Endothelial cell of umbilical vein (primary cell): ENCODE data around the gene CCSER1. TPM values are rescaled to one million over a fixed set of nuclear protein-coding genes. Genes with fewer than 3 reads are reported as not detected.

Experiments
- BruUV-seq: library from RNA; stranded (reverse); fragments of 400-500 nt; replicated peaks from 2 replicates; lab custom pipeline; 2021; lab: Mats Ljungman, UMichigan
- CTCF ChIA-PET: fragments of 300-600, 350-600 bp; sonication (Branson Sonifier 250); formaldehyde crosslinking; loops from one replicate; lab custom pipeline; 2021; ENCODE audit warnings: antibody characterized with exemption, inconsistent platforms; lab: Charles Lee
- POLR2A ChIA-PET: fragments of 300-600, 350-600 bp; sonication (Branson Sonifier 250); formaldehyde crosslinking; loops from one replicate; lab custom pipeline; 2021; ENCODE audit warnings: antibody characterized with exemption, inconsistent platforms; lab: Charles Lee
- DNase-seq: peaks from one replicate; pipeline ENCODE4 v3.0.0-alpha.2; 2011; ENCODE audit warnings: low read depth, low spot score
- FAIRE-seq: peaks from 2 replicates; lab custom pipeline; 2011; peaks lifted over from hg19 to GRCh38; lab: Jason Lieb, UNC
- H2AFZ ChIP-seq: 2 replicates; pipeline ENCODE4 v1.6.0; 2012; ENCODE audit warnings: low read depth, low read length, control low read depth, inconsistent platforms
- H3K27ac ChIP-seq: 2 replicates; pipeline ENCODE4 v1.5.1; 2011; ENCODE audit warnings: low read depth, mild to moderate bottlenecking, control low read depth, low read length, moderate library complexity; ENCODE audit not compliant: insufficient read depth
- H3K27me3 ChIP-seq, 2 experiments: 2 replicates each; pipeline versions ENCODE4 v1.6.0 to v1.6.1; 2011; ENCODE audit warnings: low read length in 2 of 2, mixed read lengths in 1 of 2; ENCODE audit not compliant: control insufficient read depth in 2 of 2, insufficient read depth in 2 of 2
- H3K36me3 ChIP-seq, 2 experiments: 2 replicates in 1 of 2; 3 replicates in 1 of 2; pipeline ENCODE4 v1.5.1; 2011; ENCODE audit warnings: low read length in 2 of 2, mild to moderate bottlenecking in 1 of 2, moderate library complexity in 1 of 2; ENCODE audit not compliant: control insufficient read depth in 2 of 2, insufficient read depth in 2 of 2; ENCODE audit errors: extremely low read depth in 1 of 2
- H3K4me1 ChIP-seq: 3 replicates; pipeline ENCODE4 v1.5.1; 2011; ENCODE audit warnings: mild to moderate bottlenecking, low read length; ENCODE audit not compliant: control insufficient read depth, insufficient read depth; ENCODE audit errors: extremely low read depth
- H3K4me2 ChIP-seq: 2 replicates; pipeline ENCODE4 v1.6.1; 2011; ENCODE audit warnings: low read length, control low read depth, mixed read lengths; ENCODE audit not compliant: insufficient read depth
- H3K4me3 ChIP-seq, 3 experiments: fragments of 200-600 bp in 1 of 3; sonication (generic), shearing (Covaris generic) in 1 of 3; replicated peaks in 1 of 3; 2 replicates each; pipeline ENCODE4 v1.5.1; 2011 to 2016; ENCODE audit warnings: control low read depth in 3 of 3, low read length in 3 of 3, mild to moderate bottlenecking in 2 of 3, inconsistent platforms in 1 of 3, low read depth in 1 of 3, moderate library complexity in 1 of 3; ENCODE audit not compliant: insufficient read depth in 1 of 3
- H3K79me2 ChIP-seq: 2 replicates; pipeline ENCODE4 v1.6.0; 2012; ENCODE audit warnings: low read length, inconsistent platforms; ENCODE audit not compliant: control insufficient read depth, insufficient read depth
- H3K9ac ChIP-seq: replicated peaks from 2 replicates; pipeline ENCODE3; 2011; ENCODE audit warnings: low read length, control low read depth; ENCODE audit not compliant: insufficient read depth; ENCODE audit errors: extremely low read depth
- H3K9me1 ChIP-seq: replicated peaks from 3 replicates; pipeline ENCODE4 v1.6.0; 2011; ENCODE audit warnings: mild to moderate bottlenecking, low read length; ENCODE audit not compliant: control insufficient read depth, insufficient read depth; ENCODE audit errors: extremely low read depth
- H3K9me3 ChIP-seq: replicated peaks from 2 replicates; pipeline ENCODE4 v1.5.1; 2012; ENCODE audit warnings: low read length, inconsistent platforms; ENCODE audit not compliant: control insufficient read depth, insufficient read depth
- H4K20me1 ChIP-seq: replicated peaks from 2 replicates; pipeline ENCODE3; 2011; ENCODE audit warnings: mild to moderate bottlenecking, low read length; ENCODE audit not compliant: control insufficient read depth, insufficient read depth; ENCODE audit errors: extremely low read depth
- CTCF ChIP-seq, 2 donors: IDR thresholded peaks; 1 replicate in 1 of 2; 2 replicates in 1 of 2; pipeline ENCODE4 v1.5.1; 2011; ENCODE audit warnings: low read length in 2 of 2, mild to moderate bottlenecking in 2 of 2, moderate library complexity in 2 of 2, control low read depth in 1 of 2, inconsistent platforms in 1 of 2, low read depth in 1 of 2; ENCODE audit not compliant: insufficient read depth in 1 of 2; ENCODE audit errors: extremely low read depth in 1 of 2
- FOS ChIP-seq: IDR thresholded peaks from 2 replicates; pipeline ENCODE4 v1.6.1; 2011; ENCODE audit warnings: mild to moderate bottlenecking, low read length, moderate library complexity, borderline replicate concordance; ENCODE audit not compliant: insufficient read depth
- GATA2 ChIP-seq: IDR thresholded peaks from 2 replicates; pipeline ENCODE4 v1.7.0; 2011; ENCODE audit warnings: low read depth, mild to moderate bottlenecking, moderate library complexity, mixed read lengths, low read length; ENCODE audit not compliant: insufficient read length, insufficient read depth
- MAX ChIP-seq: IDR thresholded peaks from 2 replicates; pipeline ENCODE4 v1.6.1; 2011; ENCODE audit not compliant: insufficient read depth, insufficient read length
- MYC ChIP-seq: IDR thresholded peaks from one replicate; pipeline ENCODE4 v1.6.1; 2011; ENCODE audit warnings: mild to moderate bottlenecking, low read depth, low read length
- POLR2A ChIP-seq: IDR thresholded peaks from 2 replicates; pipeline ENCODE4 v1.6.1; 2012; ENCODE audit warnings: low read depth, mild to moderate bottlenecking, control low read depth, low read length
- dilution Hi-C: fragments of 300-500 bp; cut with MboI; formaldehyde crosslinking; loops from one replicate; pipeline ENCODE4 v1.15.0; 2019; ENCODE audit warnings: low sequenced_read_pairs; ENCODE audit not compliant: extremely low pct_ligation_motif_present
- intact Hi-C: fragments of 100-400 bp; cut with micrococcal nuclease; formaldehyde crosslinking; loops from one replicate; pipeline ENCODE4 v1.10.0; 2022
- polyA plus RNA-seq, 4 experiments: library from polyadenylated mRNA; depleted of rRNA in 3 of 4; stranded (reverse) in 3 of 4; unstranded in 1 of 4; fragments of >200 nt; gene quantifications; 2 replicates each; pipeline versions ENCODE4 v1.2.1 to v1.2.3, GENCODE V29; 2011 to 2012; ENCODE audit warnings: missing spikeins in 1 of 4
- total RNA-seq: library from RNA; stranded (reverse); gene quantifications from 2 replicates; pipeline ENCODE4 v1.2.3, GENCODE V29; 2021

The CCSER1 gene
- total and polyA plus RNA-seq, 2 donors (not counting 3 experiments of a cell fraction or from before 2014, with no cell fraction given): 0.11 to 1.8 TPM

DNA sequence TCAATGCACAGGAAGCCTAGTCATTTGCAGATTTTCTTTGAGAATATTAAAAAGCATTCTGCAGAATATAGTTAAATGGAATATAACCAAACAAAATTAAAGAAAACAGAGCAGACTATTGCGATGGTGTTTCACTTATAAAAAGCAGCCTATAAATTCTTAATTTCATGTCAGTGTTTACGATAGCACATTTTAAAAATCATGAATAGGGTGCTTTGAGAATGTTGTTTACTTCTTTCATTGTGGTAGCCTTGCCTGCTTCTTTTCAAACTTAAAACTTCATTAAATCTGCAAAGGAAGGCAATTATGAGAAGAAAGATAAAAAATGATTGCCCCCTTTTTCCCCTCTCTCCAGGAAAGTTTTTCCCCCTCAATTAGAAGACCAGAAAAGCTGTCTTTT lies 748.6 kb downstream of the CCSER1 start:
- POLR2A ChIA-PET: no interaction called here

More for the DNA sequence above, 748.6 kb downstream of the CCSER1 start:
- no peaks in the 10 kb centered on the region for H4K20me1 ChIP-seq
- H3K36me3 ChIP-seq: no peaks in the 10 kb centered on the region
- CTCF ChIA-PET: no interaction called here
- H3K4me1 ChIP-seq: no peaks in the 10 kb centered on the region
- TF ChIP-seq FOS: no peak
- TF ChIP-seq GATA2: no peak
- no peak for TF ChIP-seq POLR2A
- no peak for TF ChIP-seq CTCF (IDR thresholded peaks at IDR 0.05; ENCODE audit: extremely low read depth in 1 of 2, insufficient read depth in 1 of 2, low read depth in 1 of 2, low read length in 2 of 2)
- TF ChIP-seq MYC: no peak
- TF ChIP-seq MAX: no peak
- FAIRE-seq (no peak), DNase-seq (no peak)
- no peak overlapping the region for H3K27ac ChIP-seq
- dilution Hi-C loops (no loop called here), intact Hi-C loops (no loop called here)
- H3K4me2 ChIP-seq: no peak overlapping the region
- no peaks in the 10 kb centered on the region for H3K9me3 ChIP-seq
- H2AFZ ChIP-seq: no peak overlapping the region
- no peaks in the 10 kb centered on the region for H3K9me1 ChIP-seq
- no peak overlapping the region for H3K4me3 ChIP-seq
- H3K79me2 ChIP-seq: no peaks in the 10 kb centered on the region
- no peaks in the 10 kb centered on the region for H3K27me3 ChIP-seq
- BruUV-seq: no TSS peak
- no peak overlapping the region for H3K9ac ChIP-seq
